ENCODE measurements around the gene CACNA1A. TPM values are rescaled to one million over a fixed set of nuclear protein-coding genes. Genes with fewer than 3 reads are reported as not detected.

CACNA1A gene
- total RNA-seq, 2 experiments from 2014 or later: 0.29 to 0.36 TPM

- CTCF ChIA-PET: interaction anchor here (0.8 to 1.3 kb wide), 3 partner anchors 23 to 54 kb away, joined by 3 to 4 read pairs (median 3); no protein-coding TSS in a partner anchor
- TF ChIP-seq CTCF (IDR thresholded peaks at IDR 0.05): no peak
- Mint-ChIP-seq H3K27me3 (no peaks in the 10 kb centered on the region), H3K36me3 (ENCODE audit: low read depth) (no peaks in the 10 kb centered on the region), H3K4me1 (ENCODE audit: low read depth) (peaks cover 30% of the 10 kb centered on the region), H3K27ac (no peak overlapping the region), H3K4me3 (no peak overlapping the region), H3K9me3 (no peaks in the 10 kb centered on the region)
- DNase-seq (no peak), ATAC-seq (no peak)
- POLR2A ChIA-PET: interaction anchor here (1.6 kb wide), 1 partner anchor 15 kb away, joined by 3 read pairs; no protein-coding TSS in a partner anchor
- intact Hi-C loops (cut with micrococcal nuclease): no loop called here
These were observed 295.3 kb downstream of the CACNA1A start for GRCh38 chr19:13210941-13211340.

GRCh38 chr19:13210339-13210775 lies 295.9 kb downstream of the CACNA1A start:
- Mint-ChIP-seq H3K9me3 (no peaks in the 10 kb centered on the region), H3K4me3 (no peak overlapping the region), H3K27ac (no peak overlapping the region), H3K27me3 (no peaks in the 10 kb centered on the region), H3K4me1 (ENCODE audit: low read depth) (peaks cover 24% of the 10 kb centered on the region), H3K36me3 (ENCODE audit: low read depth) (no peaks in the 10 kb centered on the region)
- intact Hi-C loops (cut with micrococcal nuclease): no loop called here
- no peak for TF ChIP-seq CTCF (IDR thresholded peaks at IDR 0.05)
- CTCF ChIA-PET: interaction anchor here (0.6 to 1.3 kb wide), 3 partner anchors 23 to 84 kb away, joined by 3 to 4 read pairs (median 3); no protein-coding TSS in a partner anchor
- ATAC-seq: no peak
- POLR2A ChIA-PET: interaction anchor here (1.6 kb wide), 1 partner anchor 15 kb away, joined by 3 read pairs; no protein-coding TSS in a partner anchor
- no peak for DNase-seq

- ChIA-PET CTCF (interaction anchor here (0.6 to 1.2 kb wide), 2 partner anchors 68 to 83 kb away, joined by 3 read pairs; no protein-coding TSS in a partner anchor), POLR2A (interaction anchor here (0.8 to 1.6 kb wide), 2 partner anchors 14 to 58 kb away, joined by 3 to 4 read pairs; no protein-coding TSS in a partner anchor)
- Mint-ChIP-seq H3K27ac (peak overlapping the region; percentile 82), H3K27me3 (no peaks in the 10 kb centered on the region), H3K36me3 (ENCODE audit: low read depth) (no peaks in the 10 kb centered on the region), H3K4me3 (peak overlapping the region; percentile 58), H3K4me1 (ENCODE audit: low read depth) (peaks cover 24% of the 10 kb centered on the region), H3K9me3 (no peaks in the 10 kb centered on the region)
- TF ChIP-seq CTCF (IDR thresholded peaks at IDR 0.05): no peak
- intact Hi-C loops (cut with micrococcal nuclease): no loop called here
- peak; percentile 30 for DNase-seq
- no peak for ATAC-seq
These were observed 296.6 kb downstream of the CACNA1A start for GRCh38 chr19:13209484-13210338.

GRCh38 chr19:13208672-13209483 lies 297.4 kb downstream of the CACNA1A start:
- DNase-seq (no peak), ATAC-seq (peak; percentile 42)
- Mint-ChIP-seq H3K9me3 (no peaks in the 10 kb centered on the region), H3K27ac (peak overlapping the region; percentile 82), H3K4me3 (peak overlapping the region; percentile 79), H3K4me1 (ENCODE audit: low read depth) (peaks cover 24% of the 10 kb centered on the region), H3K27me3 (no peaks in the 10 kb centered on the region), H3K36me3 (ENCODE audit: low read depth) (no peaks in the 10 kb centered on the region)
- intact Hi-C loops (cut with micrococcal nuclease): no loop called here
- ChIA-PET CTCF (interaction anchor here (1.5 kb wide), 1 partner anchor 41 kb away, joined by 4 read pairs; no protein-coding TSS in a partner anchor), POLR2A (interaction anchor here (0.6 to 1.5 kb wide), 4 partner anchors 14 to 58 kb away, joined by 3 to 5 read pairs (median 4); partner anchors contain the start of genes IER2 and STX10)
- TF ChIP-seq CTCF (IDR thresholded peaks at IDR 0.05): no peak

Data from activated CD8-positive, alpha-beta T cell treated with anti-CD3 and anti-CD28 coated beads for 36 hours (primary cell).